MM.1S (cell line): ENCODE data around the gene CD48.
A peak's percentile ranks its signal among the peaks of the same experiment; 100 is the strongest.
"Not testable (repeated sequence)": the region's sequence is repeated elsewhere in the genome, so short reads cannot be mapped to it uniquely, and the experiment has no call there.

Source experiments
- DNase-seq: peaks from one replicate; pipeline ENCODE4 v3.0.0-alpha.2; 2015
- H2AFZ ChIP-seq: fragments of 300-600 bp; sonication (generic); 2 replicates; pipeline ENCODE4 v1.6.0; 2016; ENCODE audit warnings: antibody characterized with exemption, low read length
- H3F3A ChIP-seq: fragments of 300-600 bp; sonication (generic); 2 replicates; pipeline ENCODE4 v1.6.1; 2016; ENCODE audit warnings: mild to moderate bottlenecking, antibody characterized with exemption, low read length, moderate library complexity, mixed read lengths; ENCODE audit not compliant: insufficient read depth
- H3K27ac ChIP-seq: fragments of 300-600 bp; sonication (generic); 2 replicates; pipeline ENCODE4 v1.5.1; 2016; ENCODE audit warnings: mild to moderate bottlenecking, low read length
- H3K27me3 ChIP-seq: fragments of 300-600 bp; sonication (generic); replicated peaks from 2 replicates; pipeline ENCODE4 v1.6.0; 2016; ENCODE audit warnings: low read length; ENCODE audit not compliant: insufficient read depth
- H3K36me3 ChIP-seq: fragments of 300-600 bp; sonication (generic); replicated peaks from 2 replicates; pipeline ENCODE4 v1.6.1; 2016; ENCODE audit warnings: mild to moderate bottlenecking, low read length, mixed read lengths; ENCODE audit not compliant: insufficient read depth
- H3K4me1 ChIP-seq: fragments of 300-600 bp; sonication (generic); 2 replicates; pipeline ENCODE4 v1.6.1; 2016; ENCODE audit warnings: low read length, mixed read lengths
- H3K4me2 ChIP-seq: fragments of 300-600 bp; sonication (generic); 2 replicates; pipeline ENCODE4 v1.6.0; 2016; ENCODE audit warnings: low read depth, low read length
- H3K4me3 ChIP-seq: fragments of 300-600 bp; sonication (generic); 2 replicates; pipeline ENCODE4 v1.5.1; 2016; ENCODE audit warnings: low read length, mixed read lengths
- H3K79me2 ChIP-seq: fragments of 300-600 bp; sonication (generic); 2 replicates; pipeline ENCODE4 v1.6.1; 2016; ENCODE audit warnings: mixed run types, low read length, mixed read lengths
- H3K9ac ChIP-seq: fragments of 300-600 bp; sonication (generic); 2 replicates; pipeline ENCODE4 v1.6.1; 2016; ENCODE audit warnings: low read length, mixed read lengths
- H3K9me2 ChIP-seq: fragments of 300-600 bp; sonication (generic); replicated peaks from 2 replicates; pipeline ENCODE4 v1.6.1; 2016; ENCODE audit warnings: mild to moderate bottlenecking, low read length, mixed read lengths; ENCODE audit not compliant: insufficient read depth
- H3K9me3 ChIP-seq: fragments of 300-600 bp; sonication (generic); replicated peaks from 2 replicates; pipeline ENCODE4 v1.6.1; 2016; ENCODE audit warnings: mild to moderate bottlenecking, low read length, mixed read lengths; ENCODE audit not compliant: insufficient read depth
- H4K20me1 ChIP-seq: fragments of 300-600 bp; sonication (generic); 2 replicates; pipeline ENCODE4 v1.6.1; 2016; ENCODE audit warnings: mild to moderate bottlenecking, low read length, moderate library complexity, mixed read lengths; ENCODE audit not compliant: insufficient read depth
- CTCF ChIP-seq: fragments of 300-600 bp; sonication (generic); IDR thresholded peaks from 2 replicates; pipeline ENCODE4 v1.5.1; 2016; ENCODE audit warnings: antibody characterized with exemption, low read length, mixed read lengths
- EZH2 ChIP-seq: fragments of 300-600 bp; sonication (generic); optimal IDR thresholded peaks from 2 replicates; pipeline ENCODE3; 2017; ENCODE audit warnings: low read depth, mild to moderate bottlenecking, antibody characterized with exemption, low read length, mixed read lengths
- EZH2phosphoT487 ChIP-seq: fragments of 300-600 bp; sonication (generic); IDR thresholded peaks from 2 replicates; pipeline ENCODE4 v1.6.1; 2018; ENCODE audit warnings: antibody characterized with exemption, low read length

CD48 gene

GRCh38 chr1:160733898-160734297, 22.3 kb upstream of the CD48 start:
- Histone ChIP-seq H3K36me3 (no peaks in the 10 kb centered on the region), H3K79me2 (peaks cover 10% of the 10 kb centered on the region), H4K20me1 (no peaks in the 10 kb centered on the region), H3K4me1 (peaks cover 42% of the 10 kb centered on the region), H3K9me2 (no peaks in the 10 kb centered on the region), H3K4me3 (no peak overlapping the region), H3K27ac (peak overlapping the region; percentile 12; the same call in 1 of the 2 replicates), H2AFZ (no peak overlapping the region; the same call in 1 of the 2 replicates), H3K4me2 (peak overlapping the region; percentile 42), H3K27me3 (no peaks in the 10 kb centered on the region), H3K9me3 (no peaks in the 10 kb centered on the region), H3K9ac (no peak overlapping the region), H3F3A (peaks cover 6% of the 10 kb centered on the region)
- DNase-seq = peak; percentile 48
- TF ChIP-seq EZH2phosphoT487 (no peak), CTCF (no peak), EZH2 (no peak)

- no peaks in the 10 kb centered on the region for H3K9me2 ChIP-seq
- H3K4me1 ChIP-seq = peaks cover 35% of the 10 kb centered on the region
- H3K4me2 ChIP-seq = no peak overlapping the region
Observed at GRCh38 chr1:160731990-160732389, 20.4 kb upstream of the CD48 start.

GRCh38 chr1:160731564-160731963, 19.9 kb upstream of the CD48 start:
- H3K4me2 ChIP-seq, H2AFZ ChIP-seq, DNase-seq, H3K79me2 ChIP-seq, H3K9me3 ChIP-seq, H3K4me3 ChIP-seq, H3K9ac ChIP-seq, H3K9me2 ChIP-seq, H3K27me3 ChIP-seq, H4K20me1 ChIP-seq, H3K27ac ChIP-seq, H3K36me3 ChIP-seq, H3F3A ChIP-seq: not testable (repeated sequence)
- peaks cover 39% of the 10 kb centered on the region for H3K4me1 ChIP-seq

More at GRCh38 chr1:160731990-160732389, 20.4 kb upstream of the CD48 start:
- Histone ChIP-seq H4K20me1 (no peaks in the 10 kb centered on the region), H3K27ac (no peak overlapping the region), H3K36me3 (no peaks in the 10 kb centered on the region), H3K27me3 (no peaks in the 10 kb centered on the region), H3K9me3 (no peaks in the 10 kb centered on the region), H3K9ac (no peak overlapping the region), H2AFZ (no peak overlapping the region), H3K4me3 (no peak overlapping the region), H3F3A (no peaks in the 10 kb centered on the region; the same call in 1 of the 2 replicates), H3K79me2 (no peaks in the 10 kb centered on the region)
- no peak for TF ChIP-seq EZH2
- no peak for TF ChIP-seq CTCF
- TF ChIP-seq EZH2phosphoT487 = no peak
- no peak for DNase-seq

DNA sequence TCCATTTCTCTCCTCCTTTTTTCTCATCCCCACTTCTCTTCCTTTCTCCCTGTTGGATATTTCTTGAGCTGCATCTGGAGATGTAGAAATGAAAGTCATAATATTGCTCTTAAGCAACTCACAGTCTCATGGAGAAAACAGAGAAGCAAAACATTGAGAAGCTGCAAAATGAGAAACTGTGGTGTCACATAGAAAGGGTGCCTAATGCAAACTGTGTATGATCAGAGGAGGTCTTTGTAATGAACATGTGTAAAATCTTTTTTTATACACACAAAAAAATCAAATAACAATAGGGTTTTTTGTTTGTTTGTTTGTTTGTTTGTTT, 15.7 kb upstream of the CD48 start:
- no peaks in the 10 kb centered on the region for H3K27me3 ChIP-seq
- H3K4me1 ChIP-seq = peaks cover 28% of the 10 kb centered on the region
- H2AFZ ChIP-seq = peak overlapping the region; percentile 78
- peak overlapping the region; percentile 70 for H3K4me2 ChIP-seq
- no peaks in the 10 kb centered on the region for H3K9me3 ChIP-seq
- no peaks in the 10 kb centered on the region for H3K9me2 ChIP-seq
- peaks cover 9% of the 10 kb centered on the region for H3F3A ChIP-seq
- peak overlapping the region; percentile 26; the same call in 1 of the 2 replicates for H3K9ac ChIP-seq
- no peaks in the 10 kb centered on the region for H4K20me1 ChIP-seq
- peak overlapping the region; percentile 15 for H3K4me3 ChIP-seq
- no peak for TF ChIP-seq CTCF
- no peak for TF ChIP-seq EZH2
- no peak for TF ChIP-seq EZH2phosphoT487
- no peak for DNase-seq
- peak overlapping the region; percentile 13; the same call in 1 of the 2 replicates for H3K27ac ChIP-seq
- H3K36me3 ChIP-seq = no peaks in the 10 kb centered on the region
- H3K79me2 ChIP-seq = no peaks in the 10 kb centered on the region
